Activated CD4-positive, CD25-positive, alpha-beta regulatory T cell treated with anti-CD3 and anti-CD28 coated beads, Interleukin-2, amount 50 U/mL, for 24 hours (primary cell): ENCODE measurements around the gene TBC1D5.
"Not testable (repeated sequence)": the region's sequence is repeated elsewhere in the genome, so short reads cannot be mapped to it uniquely, and the experiment has no call there.

Source experiments
- ATAC-seq, 2 donors: fragments of 150-1000 bp; cut with Tn5 transposase; one replicate each; pipeline ENCODE4 v1.10.0; 2021; ENCODE audit warnings: mild to moderate bottlenecking in 1 of 2, moderate library complexity in 1 of 2

TBC1D5 gene

DNA sequence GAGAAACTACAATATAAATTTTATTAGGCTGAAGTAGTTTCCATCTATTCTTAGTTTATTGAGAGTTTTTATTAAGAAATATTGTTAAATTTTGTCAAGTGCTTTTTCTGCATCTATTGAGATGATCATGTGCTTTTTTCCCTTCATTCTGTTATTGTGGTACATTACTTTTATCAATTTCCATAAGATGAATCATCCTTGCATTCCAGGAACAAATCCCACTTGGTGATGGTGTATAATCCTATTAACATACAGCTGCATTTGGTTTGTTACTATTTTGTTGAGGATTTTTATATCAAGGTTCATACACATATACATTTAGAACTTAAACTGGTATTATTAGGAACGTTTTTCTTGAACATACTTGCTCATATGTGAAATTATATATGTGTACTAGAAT is 199.8 kb downstream of the TBC1D5 start:
- no peak for ATAC-seq

DNA sequence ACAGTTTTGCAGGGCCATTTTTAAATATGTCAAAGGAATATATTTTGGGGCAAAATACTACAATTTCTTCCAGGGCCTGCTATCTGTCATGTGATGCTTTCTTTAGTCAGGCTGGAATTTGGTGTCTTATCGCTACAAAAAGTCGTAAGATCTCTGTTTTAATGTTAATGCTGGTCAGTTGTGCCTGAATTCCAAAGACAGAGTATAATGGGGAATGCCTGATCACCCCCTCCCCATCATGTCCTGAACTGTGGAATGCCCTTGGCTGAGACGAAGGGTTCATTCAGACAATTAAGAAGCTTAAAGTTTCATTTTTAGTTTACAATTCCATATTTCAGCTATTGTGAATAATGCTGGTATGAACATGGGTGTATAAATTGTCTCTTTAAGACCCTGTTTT is 203.0 kb downstream of the TBC1D5 start:
- no peak for ATAC-seq

DNA sequence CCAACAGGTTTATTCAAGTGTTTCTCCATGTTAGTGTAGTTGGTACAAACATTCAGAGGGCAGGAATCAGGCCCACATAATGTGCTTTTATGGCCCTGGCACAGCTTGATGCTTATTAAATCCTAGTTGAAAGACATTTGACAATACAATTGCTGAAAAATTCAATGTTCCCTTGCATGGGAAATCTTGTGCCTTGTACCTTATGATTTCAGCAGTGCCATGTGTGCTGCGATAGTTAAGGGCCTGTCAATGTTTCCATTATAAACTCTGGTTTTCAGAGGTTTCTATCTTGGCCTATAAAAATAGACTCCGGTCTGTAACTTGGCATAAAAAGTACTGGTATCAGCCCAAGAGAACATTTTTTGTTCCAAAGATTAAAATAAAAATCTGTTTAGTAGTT is 207.2 kb downstream of the TBC1D5 start:
- no peak for ATAC-seq

DNA sequence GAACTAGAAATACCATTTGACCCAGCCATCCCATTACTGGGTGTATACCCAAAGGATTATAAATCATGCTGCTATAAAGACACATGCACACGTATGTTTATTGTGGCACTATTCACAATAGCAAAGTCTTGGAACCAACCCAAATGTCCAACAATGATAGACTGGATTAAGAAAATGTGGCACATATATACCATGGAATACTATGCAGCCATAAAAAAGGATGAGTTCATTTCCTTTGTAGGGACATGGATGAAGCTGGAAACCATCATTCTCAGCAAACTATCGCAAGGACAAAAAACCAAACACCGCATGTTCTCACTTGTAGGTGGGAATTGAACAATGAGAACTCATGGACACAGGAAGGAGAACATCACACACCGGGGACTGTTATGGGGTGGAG is 210.0 kb downstream of the TBC1D5 start:
- not testable (repeated sequence) for ATAC-seq

DNA sequence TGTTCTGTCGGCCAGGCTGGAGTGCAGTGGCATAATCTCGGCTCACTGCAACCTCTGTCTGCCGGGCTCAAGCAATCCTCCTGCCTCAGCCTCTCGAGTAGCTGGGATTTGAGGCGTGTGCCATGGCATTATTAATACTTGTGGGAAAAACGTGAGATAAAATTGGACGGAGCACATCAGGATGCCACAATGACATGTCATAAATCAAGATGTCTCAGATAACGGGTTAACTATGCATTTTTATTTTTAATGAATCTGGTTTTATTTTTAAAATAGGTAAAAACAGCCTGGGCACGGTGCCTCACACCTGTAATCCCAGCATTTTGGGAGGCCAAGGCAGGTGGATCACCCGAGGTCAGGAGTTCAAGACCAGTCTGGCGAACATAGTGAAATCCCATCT is 212.8 kb downstream of the TBC1D5 start:
- ATAC-seq, result no peak

DNA sequence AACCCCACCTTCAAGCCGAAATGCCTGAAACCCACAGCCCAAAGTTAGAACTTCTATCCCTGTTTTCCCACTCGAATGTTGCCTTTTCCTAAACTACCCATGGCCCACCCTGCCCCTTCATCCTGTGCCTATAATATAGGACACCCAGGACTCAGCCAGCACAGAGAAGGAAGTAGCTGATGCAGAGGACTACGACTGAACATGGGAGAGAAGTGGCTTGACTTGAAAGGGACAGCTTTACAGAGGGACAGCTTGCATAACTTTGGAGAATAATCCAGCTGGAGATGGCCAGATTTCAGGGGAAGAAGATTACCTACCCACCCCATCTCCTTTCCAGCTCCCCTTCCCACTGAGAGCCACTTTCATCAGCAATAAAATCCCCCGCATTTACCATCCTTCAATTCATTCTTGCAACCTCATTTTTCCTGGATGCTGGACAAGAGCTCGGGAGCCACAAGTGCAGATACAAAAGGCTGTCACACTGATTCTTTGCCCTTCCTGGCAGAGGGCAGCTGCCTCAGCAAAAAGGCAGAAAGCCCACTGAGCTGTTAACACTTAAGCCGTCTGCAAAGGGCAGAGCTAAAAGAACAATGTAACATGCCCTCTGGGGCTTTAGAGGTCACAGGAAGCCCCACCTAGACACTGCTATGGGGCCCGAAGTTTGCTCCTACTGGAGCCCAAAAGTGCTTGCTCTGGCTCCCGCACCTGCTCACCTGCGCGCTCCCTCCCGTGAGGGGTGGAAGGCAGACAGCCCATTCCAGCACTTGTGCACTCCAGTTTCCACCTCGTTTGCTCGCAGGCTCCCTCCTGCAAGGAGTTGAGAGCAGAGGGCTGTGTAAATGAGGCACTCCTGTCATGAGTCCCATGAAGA is 224.0 kb downstream of the TBC1D5 start:
- ATAC-seq, result no peak

DNA sequence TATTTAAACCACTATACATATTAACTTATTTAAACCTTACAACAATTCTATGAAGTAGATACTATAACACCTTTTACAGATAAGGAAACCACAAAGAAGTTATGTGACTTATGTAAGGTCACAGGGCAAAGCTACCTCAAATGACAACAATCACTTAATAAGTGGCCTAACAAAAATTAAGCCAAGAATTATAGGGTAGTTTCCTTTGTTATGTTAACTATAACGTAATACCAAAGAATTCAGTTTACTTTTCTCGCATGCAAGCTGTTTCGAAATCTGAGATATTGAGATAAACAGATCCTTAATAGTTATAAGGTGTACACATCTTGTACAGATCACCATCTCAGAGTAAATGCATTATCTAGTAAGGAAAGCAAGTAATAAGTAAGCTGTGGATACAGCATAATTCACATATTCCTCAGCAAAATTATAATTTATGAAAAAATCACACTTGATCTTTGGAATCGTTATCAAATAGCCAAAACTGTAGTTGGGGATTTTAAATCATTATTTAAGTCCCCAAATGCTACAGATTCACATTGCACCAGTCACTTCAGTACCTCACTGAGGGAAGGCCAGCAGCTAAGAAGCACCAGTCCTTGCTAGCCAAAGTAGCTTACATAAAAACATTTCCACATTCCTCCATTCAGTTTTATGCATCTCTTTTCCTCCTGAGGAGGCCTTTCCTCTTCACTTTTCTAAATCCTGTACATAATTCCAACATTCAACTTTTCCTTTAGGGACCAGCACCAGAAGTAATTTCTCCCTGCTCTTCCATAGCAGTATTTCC is 226.8 kb downstream of the TBC1D5 start:
- no peak for ATAC-seq

DNA sequence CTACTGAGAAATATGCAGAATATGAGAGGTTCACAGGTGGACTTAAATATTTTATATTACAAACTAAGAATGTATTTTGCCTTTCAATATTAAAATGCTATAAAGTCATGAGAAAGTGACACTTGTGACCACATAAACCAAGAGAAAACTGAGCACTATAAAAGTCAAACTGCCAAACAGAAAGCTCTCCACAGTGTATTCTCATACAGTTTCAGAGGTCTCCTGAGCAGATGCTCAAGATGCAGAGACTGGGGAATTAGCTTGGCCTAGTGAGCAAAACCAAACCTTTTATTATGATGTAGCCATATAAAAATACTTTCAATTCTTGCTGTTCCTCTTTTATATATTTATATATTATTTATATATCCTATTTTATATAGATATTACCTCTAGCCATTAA is 227.8 kb downstream of the TBC1D5 start:
- no peak for ATAC-seq

DNA sequence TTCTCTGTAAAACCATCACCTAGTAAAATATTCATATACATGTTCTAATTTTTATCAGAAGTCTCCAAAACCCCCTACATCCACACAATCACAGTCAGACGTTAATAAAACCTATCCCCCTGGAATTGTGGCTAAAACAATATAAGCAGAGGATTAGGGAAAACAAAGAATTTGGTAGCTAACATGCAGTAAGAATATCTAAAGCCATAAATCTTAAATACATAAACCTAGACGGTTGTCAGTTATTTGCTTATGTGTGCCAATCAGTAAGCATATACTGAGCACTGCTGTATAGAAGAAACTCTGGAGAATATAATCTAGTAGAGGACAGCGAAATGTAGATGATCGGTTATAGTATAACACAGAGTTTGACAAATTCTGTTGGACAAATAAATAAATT is 232.2 kb downstream of the TBC1D5 start:
- ATAC-seq, result no peak

DNA sequence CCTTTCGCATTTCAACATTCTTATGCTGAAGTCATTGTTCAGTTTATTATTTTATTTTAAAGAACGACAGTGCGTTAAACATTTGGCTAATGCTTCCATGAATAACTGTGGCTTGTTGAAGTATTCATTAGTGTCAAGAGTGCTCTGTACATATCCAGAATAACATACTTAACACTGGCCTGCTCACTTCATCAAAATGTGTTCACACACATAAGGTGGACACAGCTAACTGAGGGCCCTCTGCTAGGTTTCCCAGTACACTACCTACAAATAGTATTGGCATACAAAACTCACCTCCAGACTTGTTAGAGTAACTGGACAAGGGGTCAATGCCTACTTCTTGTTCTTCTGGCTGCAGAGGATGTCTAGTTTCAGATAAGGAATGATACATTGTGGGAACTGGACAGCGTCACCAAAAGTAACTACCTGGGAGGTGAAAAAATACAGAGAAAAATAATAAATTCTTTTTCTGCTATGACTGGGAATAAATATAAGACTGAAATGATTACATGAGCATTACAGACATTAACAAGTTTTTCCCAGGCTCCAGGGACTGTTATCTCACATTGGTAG is 234.2 kb downstream of the TBC1D5 start:
- no peak for ATAC-seq

DNA sequence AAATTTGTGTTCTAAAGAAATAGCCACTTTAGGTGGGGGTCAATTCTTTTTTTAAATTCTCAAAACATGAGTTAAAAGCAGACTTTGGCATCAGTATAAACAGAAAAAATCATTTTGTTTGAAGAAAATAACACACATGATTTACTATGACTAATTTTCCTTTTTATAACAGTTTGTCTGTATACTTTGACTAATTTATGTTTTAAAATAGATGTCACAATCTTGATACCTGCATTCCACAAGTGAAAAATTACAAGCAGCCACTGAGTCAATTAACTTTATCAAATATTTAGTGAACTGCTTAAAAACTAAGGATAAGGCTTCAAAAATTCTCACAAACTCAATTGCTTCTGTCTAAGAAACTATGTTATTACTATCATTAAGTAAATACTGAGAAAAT is 235.0 kb downstream of the TBC1D5 start:
- ATAC-seq, result no peak

DNA sequence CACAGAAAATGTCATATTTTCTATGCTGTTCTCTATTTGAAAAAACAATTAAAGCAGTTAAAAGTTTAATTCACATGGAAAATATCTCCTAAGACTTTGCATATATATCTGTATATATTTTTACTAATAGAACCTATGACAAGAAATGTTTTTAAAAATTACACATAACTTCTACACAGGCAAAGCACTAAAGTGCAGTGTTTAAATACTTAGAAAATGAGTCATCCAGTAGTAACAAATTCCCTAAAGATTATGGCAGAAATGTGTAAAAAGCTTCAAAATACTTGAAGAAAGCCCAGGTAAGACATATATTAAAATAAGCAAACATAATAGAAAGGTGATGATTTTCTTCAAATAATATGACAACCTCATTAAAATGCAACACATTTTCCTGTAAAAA is 236.6 kb downstream of the TBC1D5 start:
- ATAC-seq, result no peak

DNA sequence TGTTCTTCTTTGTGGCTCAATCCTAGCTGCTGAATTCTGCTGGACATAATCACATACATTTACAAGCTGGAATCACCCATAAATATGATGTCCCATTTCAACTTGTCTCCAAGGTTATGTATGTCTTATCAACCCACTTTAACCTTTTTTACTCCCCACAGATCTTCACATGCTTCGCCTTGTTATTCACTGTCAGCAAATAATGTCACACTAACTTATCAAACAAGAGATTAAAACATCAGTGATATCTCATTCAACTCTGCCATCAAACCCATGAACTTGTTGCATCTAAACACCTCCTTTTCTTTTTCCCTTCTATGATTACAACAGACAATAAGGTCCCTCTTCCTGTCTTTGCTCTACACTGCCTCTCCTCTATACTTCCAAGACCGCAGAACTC is 240.7 kb downstream of the TBC1D5 start:
- no peak for ATAC-seq

DNA sequence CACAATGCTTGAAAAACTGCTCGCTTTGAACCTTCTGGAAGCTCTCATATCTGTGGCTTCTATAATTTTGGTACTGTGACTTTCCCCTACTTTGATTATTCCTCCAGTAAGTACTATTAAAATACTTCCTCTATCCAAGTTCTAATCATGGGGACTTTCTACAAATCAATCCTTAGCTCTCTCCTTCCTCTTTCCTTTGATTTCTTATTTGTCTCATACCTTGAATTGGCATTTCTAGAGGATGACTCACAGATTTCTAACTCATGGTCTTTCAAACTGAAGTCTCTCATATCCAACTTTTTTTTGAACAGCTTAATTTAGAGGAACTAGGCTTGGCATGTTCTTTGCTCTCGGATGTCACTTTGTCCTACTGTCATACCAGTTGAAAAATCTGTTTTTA is 241.8 kb downstream of the TBC1D5 start:
- ATAC-seq, result no peak

DNA sequence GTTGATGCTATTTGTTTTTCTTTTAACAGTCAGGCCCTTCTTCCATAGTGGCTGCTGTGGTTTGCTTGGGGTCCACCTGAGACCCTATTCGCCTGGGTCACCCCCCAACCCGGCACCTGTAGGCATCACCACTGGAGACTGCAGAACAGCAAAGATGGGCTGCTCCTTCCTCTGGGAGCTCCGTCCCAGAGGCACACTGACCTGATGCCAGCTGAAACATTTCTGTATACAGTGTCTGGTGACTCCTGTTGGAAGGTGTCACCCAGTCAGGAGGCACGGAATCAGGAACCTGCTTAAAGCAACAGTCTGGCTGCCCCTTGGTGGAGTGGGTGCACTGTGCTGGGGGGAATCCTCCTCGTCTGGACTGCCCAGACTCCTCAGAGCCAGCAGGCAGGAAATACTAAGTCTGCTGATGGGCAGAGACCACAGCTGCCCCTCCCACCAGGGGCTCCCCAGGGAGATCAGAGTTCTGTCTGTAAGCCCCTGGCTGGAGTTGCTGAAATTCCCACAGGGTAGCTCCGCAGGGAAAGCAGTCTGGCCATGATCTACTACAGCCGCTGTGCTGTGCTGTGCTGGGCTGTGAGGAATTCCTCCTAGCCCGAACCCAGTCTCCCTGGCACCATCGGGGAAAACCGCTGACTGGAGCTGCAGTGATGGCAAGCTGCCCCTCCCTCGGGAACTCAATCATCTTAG is 248.2 kb downstream of the TBC1D5 start:
- ATAC-seq, result no peak

DNA sequence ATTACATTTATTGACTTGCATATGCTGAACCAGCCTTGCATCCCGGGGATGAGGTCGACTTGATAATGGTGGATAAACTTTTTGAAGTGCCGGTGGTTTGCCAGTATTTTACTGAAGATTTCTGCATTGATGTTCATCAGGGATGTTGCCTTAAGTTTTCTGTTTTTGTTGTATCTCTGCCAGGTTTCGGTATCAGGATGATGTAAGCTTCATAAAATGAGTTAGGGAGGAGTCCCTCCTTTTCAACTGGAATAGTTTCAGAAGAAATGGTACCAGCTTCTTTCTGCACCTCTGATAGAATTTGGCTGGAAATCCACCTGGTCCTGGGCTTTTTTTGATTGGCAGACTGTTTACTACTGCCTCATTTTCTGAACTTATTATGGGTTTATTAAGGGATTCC is 250.8 kb downstream of the TBC1D5 start:
- ATAC-seq, result no peak

DNA sequence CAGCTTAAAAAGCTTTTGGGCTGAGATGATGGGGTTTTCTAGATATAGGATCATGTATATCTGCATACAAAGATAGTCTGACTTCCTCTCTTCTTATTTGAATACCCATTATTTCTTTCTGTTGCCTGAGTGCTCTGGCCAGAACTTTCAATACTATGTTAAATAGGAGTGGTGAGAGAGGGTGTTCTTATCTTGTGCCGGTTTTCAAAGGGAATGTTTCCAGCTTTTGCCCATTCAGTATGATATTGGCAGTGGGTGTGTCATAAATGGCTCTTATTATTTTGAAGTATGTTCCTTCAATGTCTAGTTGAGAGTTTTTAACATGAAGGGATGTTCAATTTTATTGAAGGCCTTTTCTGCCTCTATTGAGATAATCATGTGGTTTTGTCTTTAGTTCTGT is 251.2 kb downstream of the TBC1D5 start:
- ATAC-seq, result not testable (repeated sequence)

DNA sequence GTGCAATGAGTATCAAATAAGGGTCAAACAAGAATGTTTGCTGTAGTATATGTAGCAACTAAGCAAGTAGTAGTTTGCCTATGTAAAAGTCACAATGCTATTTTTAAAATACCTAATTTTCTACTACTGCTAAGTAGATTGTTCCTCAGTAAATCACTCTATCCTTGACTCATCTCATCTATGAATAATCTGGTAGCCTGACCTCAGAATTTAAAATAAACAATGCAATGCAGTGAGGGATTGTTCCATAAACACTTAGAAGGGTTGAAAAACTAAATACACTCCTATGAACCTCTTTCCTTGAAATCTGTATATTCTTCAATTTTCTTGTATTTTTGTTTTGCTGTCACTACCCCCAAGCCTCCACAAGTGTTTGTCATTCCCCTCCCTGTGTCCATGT is 253.3 kb downstream of the TBC1D5 start:
- ATAC-seq, result no peak

DNA sequence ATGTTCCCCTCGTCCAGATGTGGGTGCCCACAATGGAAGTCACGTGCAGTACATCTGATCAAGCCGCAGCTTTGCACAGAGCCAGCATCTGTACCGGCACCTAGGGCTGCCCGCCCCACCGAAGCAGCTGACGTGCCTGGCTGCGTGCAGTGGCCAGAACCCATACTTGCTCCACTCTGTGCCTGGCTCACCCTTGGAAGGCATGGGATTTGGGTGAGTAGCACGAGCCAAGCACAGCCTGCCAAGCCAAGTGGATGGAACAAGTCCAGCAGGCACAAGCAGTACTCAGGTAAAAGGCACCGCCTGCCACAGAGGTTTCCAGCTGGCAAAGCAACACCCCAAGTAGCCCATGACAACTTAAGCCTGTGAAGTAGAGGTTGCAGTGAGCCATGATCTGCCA is 261.3 kb downstream of the TBC1D5 start:
- no peak for ATAC-seq

DNA sequence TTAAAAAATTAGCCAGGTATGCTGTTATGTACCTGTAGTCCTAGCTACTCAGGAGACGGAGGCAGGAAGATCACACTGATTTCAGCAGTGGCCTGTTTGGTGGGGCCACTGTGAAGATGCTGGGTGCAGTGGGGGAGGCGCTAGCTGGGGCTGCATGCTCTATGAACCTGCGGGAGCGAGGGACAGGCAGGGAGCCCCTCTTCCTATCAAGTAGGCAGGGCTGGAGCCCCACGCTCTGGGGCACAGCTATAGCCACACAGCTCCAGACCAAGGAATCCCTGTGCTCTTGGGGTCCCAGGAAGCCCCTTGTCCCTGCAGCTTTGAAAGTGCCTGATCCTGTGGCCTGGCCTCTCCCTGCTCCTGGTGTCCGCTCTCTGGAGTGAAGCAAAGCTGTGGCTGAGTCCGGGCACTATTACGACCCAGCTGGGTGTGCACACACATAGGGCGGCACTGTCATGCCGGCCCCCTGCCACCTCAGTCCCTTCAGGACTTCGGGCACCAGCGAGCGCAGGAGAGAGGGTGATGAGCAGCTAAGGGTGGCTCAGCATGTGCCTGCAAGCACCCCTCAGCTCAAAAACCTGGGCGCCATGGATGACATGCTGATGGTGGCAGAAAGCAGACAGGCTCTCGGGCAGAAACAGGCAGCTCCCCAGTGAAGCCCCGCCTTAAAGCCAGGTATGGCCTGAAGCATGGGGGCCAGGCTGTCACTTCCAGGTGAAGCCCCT is 262.6 kb downstream of the TBC1D5 start:
- ATAC-seq, result no peak

DNA sequence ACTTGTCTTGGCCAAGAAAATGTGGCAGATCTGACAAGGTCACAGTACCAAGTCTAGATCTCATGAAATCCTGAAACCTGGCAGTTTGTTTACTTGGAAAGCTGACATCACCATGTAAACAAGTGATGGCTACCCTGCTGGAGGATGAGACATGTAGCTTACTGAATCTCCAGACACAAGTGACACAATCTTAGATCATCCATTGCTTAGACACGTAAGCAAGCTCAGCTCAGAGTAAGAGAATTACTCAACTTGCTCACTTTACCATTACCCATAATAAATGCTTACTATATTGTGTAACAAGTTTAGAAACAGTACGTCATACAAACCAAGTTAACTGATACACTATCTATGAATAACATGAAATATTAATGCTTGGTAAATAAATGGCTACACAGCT is 263.8 kb downstream of the TBC1D5 start:
- no peak for ATAC-seq

DNA sequence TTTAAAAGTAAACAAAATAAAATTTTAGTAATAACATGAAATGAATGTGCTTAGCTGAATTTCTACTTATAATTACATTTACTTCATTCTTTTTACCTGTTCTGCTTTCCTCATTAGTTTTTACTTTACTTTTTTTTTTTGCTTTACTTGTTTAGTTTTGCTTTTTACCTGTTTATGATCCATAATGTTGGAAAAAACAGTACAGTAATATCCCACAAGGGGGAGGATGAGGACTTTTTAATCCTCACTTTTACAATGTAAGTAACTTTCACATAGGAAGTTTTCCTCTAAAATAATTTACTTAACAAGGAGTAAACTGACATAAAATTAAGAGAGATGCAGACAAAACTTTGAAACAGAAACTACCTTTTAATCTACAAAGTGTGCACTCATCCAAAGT is 268.7 kb downstream of the TBC1D5 start:
- no peak for ATAC-seq

DNA sequence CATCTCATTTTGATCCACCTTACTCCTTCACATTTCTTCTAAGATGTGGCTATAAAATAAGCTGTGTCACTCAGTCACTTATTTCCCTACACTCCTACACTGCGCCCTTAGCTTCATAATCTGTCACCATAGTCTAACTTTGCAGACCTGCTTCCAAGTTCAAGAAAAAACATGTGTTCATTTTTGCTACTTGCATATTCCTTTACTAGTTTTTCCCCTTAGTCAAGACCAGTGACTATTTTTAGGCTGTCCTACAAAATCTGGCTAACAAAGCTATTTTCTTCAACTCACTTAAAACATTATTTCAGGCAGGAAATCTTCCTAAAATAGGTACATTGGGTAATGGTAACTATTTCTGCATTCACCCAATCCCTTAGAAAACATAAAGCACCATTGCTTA is 272.5 kb downstream of the TBC1D5 start:
- no peak for ATAC-seq
